ENCODE results near the gene IER5L.

The IER5L gene

GRCh38 chr9:129184219-129184524 is 6.1 kb upstream of the IER5L start:
- DNase-seq = no peak
- no peak overlapping the region for H3K27ac ChIP-seq
- H3K27me3 ChIP-seq (replicated peaks) = no peaks in the 10 kb centered on the region
- no peak overlapping the region for H3K4me3 ChIP-seq (ENCODE audit: low read depth, low read length)
- no peaks in the 10 kb centered on the region for H3K36me3 ChIP-seq (replicated peaks)
- no peak for TF ChIP-seq CTCF (IDR thresholded peaks at IDR 0.05; ENCODE audit: low read depth, low read length, missing control alignments)
- in situ Hi-C loops (cut with HindIII; ENCODE audit: low pct_ligation_motif_present, low sequenced_read_pairs) = no loop called here

- Histone ChIP-seq H3K27me3 (replicated peaks) (no peaks in the 10 kb centered on the region), H3K27ac (no peak overlapping the region), H3K4me3 (ENCODE audit: low read depth, low read length) (no peak overlapping the region), H3K36me3 (replicated peaks) (no peaks in the 10 kb centered on the region)
- in situ Hi-C loops (cut with HindIII; ENCODE audit: low pct_ligation_motif_present, low sequenced_read_pairs) = no loop called here
- no peak for DNase-seq
- TF ChIP-seq CTCF (IDR thresholded peaks at IDR 0.05; ENCODE audit: low read depth, low read length, missing control alignments) = no peak
These were observed 5.6 kb upstream of the IER5L start for GRCh38 chr9:129183495-129184218.

GRCh38 chr9:129182625-129183494 is 4.8 kb upstream of the IER5L start:
- peak; percentile 51 for TF ChIP-seq CTCF (IDR thresholded peaks at IDR 0.05; ENCODE audit: low read depth, low read length, missing control alignments)
- no peak overlapping the region for H3K4me3 ChIP-seq (ENCODE audit: low read depth, low read length)
- in situ Hi-C loops (cut with HindIII; ENCODE audit: low pct_ligation_motif_present, low sequenced_read_pairs) = no loop called here
- no peaks in the 10 kb centered on the region for H3K27me3 ChIP-seq (replicated peaks)
- H3K36me3 ChIP-seq (replicated peaks) = no peaks in the 10 kb centered on the region
- no peak for DNase-seq
- no peak overlapping the region for H3K27ac ChIP-seq

- Histone ChIP-seq H3K27me3 (replicated peaks) (no peaks in the 10 kb centered on the region), H3K27ac (no peak overlapping the region), H3K4me3 (ENCODE audit: low read depth, low read length) (no peak overlapping the region), H3K36me3 (replicated peaks) (no peaks in the 10 kb centered on the region)
- no peak for DNase-seq
- no peak for TF ChIP-seq CTCF (IDR thresholded peaks at IDR 0.05; ENCODE audit: low read depth, low read length, missing control alignments)
- in situ Hi-C loops (cut with HindIII; ENCODE audit: low pct_ligation_motif_present, low sequenced_read_pairs) = no loop called here
These were observed 4.1 kb upstream of the IER5L start for GRCh38 chr9:129182122-129182521.

- no peak overlapping the region for H3K27ac ChIP-seq
- in situ Hi-C loops (cut with HindIII; ENCODE audit: low pct_ligation_motif_present, low sequenced_read_pairs) = no loop called here
- H3K27me3 ChIP-seq (replicated peaks) = no peaks in the 10 kb centered on the region
- no peak for TF ChIP-seq CTCF (IDR thresholded peaks at IDR 0.05; ENCODE audit: low read depth, low read length, missing control alignments)
- no peak for DNase-seq
- peaks cover 7% of the 10 kb centered on the region for H3K36me3 ChIP-seq (replicated peaks)
- no peak overlapping the region for H3K4me3 ChIP-seq (ENCODE audit: low read depth, low read length)
These were observed 3.2 kb upstream of the IER5L start for GRCh38 chr9:129181246-129181645.
